Endodermal cell (in vitro differentiated cells): ENCODE measurements around the gene ENDOV. TPM values are rescaled to one million over a fixed set of nuclear protein-coding genes. Genes with fewer than 3 reads are reported as not detected.

Source experiments
- DNase-seq: peaks from one replicate; pipeline ENCODE4 v3.0.0-alpha.2; 2017
- H3K27ac ChIP-seq: 2 replicates; pipeline ENCODE4 v1.5.1; 2013; ENCODE audit warnings: mild to moderate bottlenecking, low read depth, low read length, moderate library complexity
- H3K27me3 ChIP-seq: 2 replicates; pipeline ENCODE4 v1.6.1; 2013; ENCODE audit warnings: mild to moderate bottlenecking, low read length, moderate library complexity; ENCODE audit not compliant: insufficient read depth, control insufficient read depth, poor library complexity, severe bottlenecking
- H3K36me3 ChIP-seq: 2 replicates; pipeline ENCODE4 v1.7.0; 2013; ENCODE audit warnings: mild to moderate bottlenecking, low read length, moderate library complexity; ENCODE audit not compliant: control insufficient read depth, insufficient read depth
- H3K4me1 ChIP-seq: one replicate; pipeline ENCODE4 v1.7.0; 2013; ENCODE audit warnings: low read length; ENCODE audit not compliant: control insufficient read depth, insufficient read depth
- H3K4me3 ChIP-seq: 2 replicates; pipeline ENCODE4 v1.5.1; 2013; ENCODE audit warnings: mild to moderate bottlenecking, low read length, moderate library complexity
- H3K9ac ChIP-seq: 2 replicates; pipeline ENCODE4 v1.6.1; 2013; ENCODE audit warnings: mild to moderate bottlenecking, low read length, moderate library complexity; ENCODE audit not compliant: poor library complexity, severe bottlenecking; ENCODE audit errors: extremely low read depth
- H3K9me3 ChIP-seq: 2 replicates; pipeline ENCODE4 v1.6.1; 2013; ENCODE audit warnings: mild to moderate bottlenecking, low read length, moderate library complexity; ENCODE audit not compliant: control insufficient read depth
- H3K27ac Mint-ChIP-seq: 2 replicates; pipeline ENCODE4 v1.8.0; 2020; ENCODE audit warnings: mixed read lengths
- H3K27me3 Mint-ChIP-seq: 2 replicates; pipeline ENCODE4 v1.8.0; 2021; ENCODE audit warnings: mild to moderate bottlenecking, mixed read lengths; ENCODE audit not compliant: insufficient read depth
- H3K36me3 Mint-ChIP-seq: 2 replicates; pipeline ENCODE4 v1.8.0; 2020; ENCODE audit warnings: low read depth, mixed read lengths
- H3K4me1 Mint-ChIP-seq: 2 replicates; pipeline ENCODE4 v1.8.0; 2020; ENCODE audit warnings: mixed read lengths
- H3K4me3 Mint-ChIP-seq: 2 replicates; pipeline ENCODE4 v1.8.0; 2020; ENCODE audit warnings: mild to moderate bottlenecking, moderate library complexity, mixed read lengths
- H3K9me3 Mint-ChIP-seq: 2 replicates; pipeline ENCODE4 v1.8.0; 2020; ENCODE audit warnings: mild to moderate bottlenecking, mixed read lengths
- WGBS, 2 experiments: methylation state at CpG; one replicate each; pipeline versions ENCODE4 v1.1.5 to v1.1.7; 2013; ENCODE audit warnings: missing lambda C conversion rate in 2 of 2, mixed read lengths in 1 of 2; ENCODE audit not compliant: insufficient coverage in 1 of 2, insufficient read length in 1 of 2; 5-methylcytosine and 5-hydroxymethylcytosine counted together
- total RNA-seq, 2 donors: library from RNA; stranded (reverse); fragmentation: NEBNext Ultra II Directional in 1 of 2; extraction: Animal tissue kit (Norgen Biotek cat#: 25700) in 1 of 2; gene quantifications; 2 replicates in 1 of 2; 3 replicates in 1 of 2; pipeline ENCODE4 v1.2.1, GENCODE V29; 2021
- TF ChIP-seq, protein P1 (sequence below): fragments of 200-600 bp; sonication (generic); conservative IDR thresholded peaks from 2 replicates; pipeline ENCODE4 v1.5.0; 2021; ENCODE audit warnings: antibody characterized with exemption, mild to moderate bottlenecking

ENDOV gene
- total RNA-seq, 2 donors from 2014 or later = 38.8 to 47.1 TPM

DNA sequence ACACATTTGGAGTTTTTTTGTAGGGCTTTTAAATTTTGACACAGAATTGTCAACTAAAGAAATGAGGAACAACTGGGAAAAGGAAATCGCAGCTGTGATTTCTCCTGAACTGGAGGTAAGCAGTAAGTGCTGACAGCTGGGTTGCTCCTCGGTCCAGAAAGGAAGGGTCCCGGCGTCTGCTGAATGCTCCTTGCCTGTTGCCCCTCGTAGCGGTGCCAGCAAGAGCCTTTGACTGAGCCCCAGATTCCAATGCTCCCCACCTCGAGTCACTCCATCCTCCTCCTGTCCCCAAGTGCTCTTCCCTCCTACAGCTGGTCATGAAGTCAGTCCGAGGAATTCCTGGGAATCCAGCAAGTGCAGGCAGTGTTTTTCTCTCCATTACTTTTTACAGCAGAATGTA is 32.0 kb upstream of the ENDOV start:
- TF ChIP-seq, protein P1, sequence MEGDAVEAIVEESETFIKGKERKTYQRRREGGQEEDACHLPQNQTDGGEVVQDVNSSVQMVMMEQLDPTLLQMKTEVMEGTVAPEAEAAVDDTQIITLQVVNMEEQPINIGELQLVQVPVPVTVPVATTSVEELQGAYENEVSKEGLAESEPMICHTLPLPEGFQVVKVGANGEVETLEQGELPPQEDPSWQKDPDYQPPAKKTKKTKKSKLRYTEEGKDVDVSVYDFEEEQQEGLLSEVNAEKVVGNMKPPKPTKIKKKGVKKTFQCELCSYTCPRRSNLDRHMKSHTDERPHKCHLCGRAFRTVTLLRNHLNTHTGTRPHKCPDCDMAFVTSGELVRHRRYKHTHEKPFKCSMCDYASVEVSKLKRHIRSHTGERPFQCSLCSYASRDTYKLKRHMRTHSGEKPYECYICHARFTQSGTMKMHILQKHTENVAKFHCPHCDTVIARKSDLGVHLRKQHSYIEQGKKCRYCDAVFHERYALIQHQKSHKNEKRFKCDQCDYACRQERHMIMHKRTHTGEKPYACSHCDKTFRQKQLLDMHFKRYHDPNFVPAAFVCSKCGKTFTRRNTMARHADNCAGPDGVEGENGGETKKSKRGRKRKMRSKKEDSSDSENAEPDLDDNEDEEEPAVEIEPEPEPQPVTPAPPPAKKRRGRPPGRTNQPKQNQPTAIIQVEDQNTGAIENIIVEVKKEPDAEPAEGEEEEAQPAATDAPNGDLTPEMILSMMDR = no peak
- no peak overlapping the region for H3K27ac Mint-ChIP-seq
- 93 to 98% methylated on average over 5 to 8 of the region's 8 CpGs for WGBS, 2 experiments
- Histone ChIP-seq H3K9me3 (no peaks in the 10 kb centered on the region), H3K27ac (no peak overlapping the region), H3K4me1 (peaks cover 5% of the 10 kb centered on the region), H3K36me3 (peaks cover 90% of the 10 kb centered on the region), H3K4me3 (no peak overlapping the region), H3K27me3 (no peaks in the 10 kb centered on the region), H3K9ac (no peak overlapping the region)
- H3K36me3 Mint-ChIP-seq = peaks cover 91% of the 10 kb centered on the region
- no peak for DNase-seq
- no peaks in the 10 kb centered on the region for H3K27me3 Mint-ChIP-seq
- H3K4me1 Mint-ChIP-seq = peaks cover 34% of the 10 kb centered on the region
- H3K9me3 Mint-ChIP-seq = no peaks in the 10 kb centered on the region
- H3K4me3 Mint-ChIP-seq = no peak overlapping the region

DNA sequence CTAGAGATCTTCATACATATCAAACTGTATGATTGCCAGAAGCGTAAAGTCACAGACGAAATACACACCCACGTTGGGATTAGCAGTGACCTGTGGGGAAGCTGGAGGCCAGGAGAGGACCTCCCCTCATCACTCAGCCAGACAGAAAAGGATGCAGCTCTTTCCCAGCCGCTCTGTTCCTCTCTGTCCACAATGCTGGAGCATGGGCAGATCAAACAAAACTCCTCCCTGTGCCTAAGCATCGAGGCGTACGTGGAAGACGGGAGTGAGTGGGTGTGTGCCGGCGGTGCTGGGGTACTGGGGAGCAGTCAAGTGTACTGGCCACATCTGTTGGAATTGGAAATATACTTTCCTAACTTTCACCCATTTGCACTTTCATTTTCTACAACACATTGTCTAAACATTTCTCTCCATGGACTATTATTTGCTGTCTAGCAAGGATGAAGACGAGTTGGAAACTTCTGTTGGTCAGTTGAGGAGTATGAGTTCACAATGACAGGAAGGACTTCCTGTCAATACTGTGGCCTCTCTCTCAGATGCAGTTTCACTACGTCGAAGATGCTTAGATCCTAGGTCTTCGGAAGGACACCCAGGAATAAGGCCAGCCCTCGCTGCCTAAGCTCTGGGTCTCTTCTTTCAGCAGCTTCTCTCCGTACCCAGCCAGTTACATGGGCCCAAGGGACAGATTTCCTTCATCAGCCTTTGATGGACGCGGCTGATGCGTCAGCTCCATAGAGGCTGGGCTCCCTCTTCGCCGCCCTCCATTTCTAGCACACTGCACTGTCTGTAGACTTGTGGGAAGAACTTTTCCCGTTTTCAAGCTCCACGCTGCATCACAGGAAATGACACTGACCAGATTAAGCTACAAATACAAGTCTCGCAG is 30.6 kb upstream of the ENDOV start:
- TF ChIP-seq, protein P1 = no peak
- Mint-ChIP-seq H3K27ac (peak overlapping the region; percentile 49), H3K4me3 (no peak overlapping the region), H3K27me3 (no peaks in the 10 kb centered on the region), H3K36me3 (peaks cover 91% of the 10 kb centered on the region), H3K9me3 (no peaks in the 10 kb centered on the region), H3K4me1 (peaks cover 28% of the 10 kb centered on the region)
- Histone ChIP-seq H3K36me3 (peaks cover 89% of the 10 kb centered on the region), H3K9me3 (no peaks in the 10 kb centered on the region), H3K4me1 (peaks cover 5% of the 10 kb centered on the region), H3K27me3 (no peaks in the 10 kb centered on the region), H3K4me3 (no peak overlapping the region), H3K27ac (no peak overlapping the region), H3K9ac (no peak overlapping the region)
- no peak for DNase-seq
- WGBS, 2 experiments = 87 to 93% methylated on average over 18 to 24 of the region's 24 CpGs

DNA sequence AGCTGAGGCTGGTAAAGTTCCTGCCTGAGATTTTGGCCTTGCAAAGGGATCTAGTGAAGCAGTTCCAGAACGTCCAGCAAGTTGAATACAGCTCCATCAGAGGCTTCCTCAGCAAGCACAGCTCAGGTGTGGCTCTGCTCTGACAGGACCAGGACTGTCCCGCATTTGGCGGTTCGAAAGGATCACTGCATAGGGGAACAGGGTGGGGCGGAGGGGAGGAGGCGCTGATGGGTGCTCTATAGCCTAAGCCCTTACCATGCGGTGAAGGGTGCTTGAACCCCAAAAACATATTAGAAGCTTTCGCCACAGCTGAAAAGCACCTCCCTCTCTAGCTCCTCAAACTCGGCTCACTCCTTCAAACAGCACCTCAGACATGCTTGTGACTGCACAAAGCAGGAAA is 29.9 kb upstream of the ENDOV start:
- H3K27ac ChIP-seq = no peak overlapping the region
- 93 to 100% methylated on average over 3 to 9 of the region's 9 CpGs for WGBS, 2 experiments
- Mint-ChIP-seq H3K27ac (no peak overlapping the region), H3K4me1 (peaks cover 21% of the 10 kb centered on the region), H3K36me3 (peaks cover 89% of the 10 kb centered on the region), H3K4me3 (no peak overlapping the region), H3K27me3 (no peaks in the 10 kb centered on the region), H3K9me3 (no peaks in the 10 kb centered on the region)
- TF ChIP-seq, protein P1 = no peak
- no peaks in the 10 kb centered on the region for H3K27me3 ChIP-seq
- no peak for DNase-seq
- H3K9me3 ChIP-seq = no peaks in the 10 kb centered on the region
- H3K9ac ChIP-seq = no peak overlapping the region
- peaks cover 5% of the 10 kb centered on the region for H3K4me1 ChIP-seq
- H3K4me3 ChIP-seq = no peak overlapping the region
- H3K36me3 ChIP-seq = peaks cover 88% of the 10 kb centered on the region
